Activated naive CD8-positive, alpha-beta T cell treated with anti-CD3 and anti-CD28 coated beads, Interleukin-2, amount 50 U/mL, for 16 hours (primary cell): ENCODE data around the gene SIRT7.
A peak's percentile ranks its signal among the peaks of the same experiment; 100 is the strongest.

Source experiments
- DNase-seq: peaks from one replicate; pipeline ENCODE4 v3.0.0-alpha.2; 2020; ENCODE audit warnings: low read depth, low spot score

Gene SIRT7, protein sequence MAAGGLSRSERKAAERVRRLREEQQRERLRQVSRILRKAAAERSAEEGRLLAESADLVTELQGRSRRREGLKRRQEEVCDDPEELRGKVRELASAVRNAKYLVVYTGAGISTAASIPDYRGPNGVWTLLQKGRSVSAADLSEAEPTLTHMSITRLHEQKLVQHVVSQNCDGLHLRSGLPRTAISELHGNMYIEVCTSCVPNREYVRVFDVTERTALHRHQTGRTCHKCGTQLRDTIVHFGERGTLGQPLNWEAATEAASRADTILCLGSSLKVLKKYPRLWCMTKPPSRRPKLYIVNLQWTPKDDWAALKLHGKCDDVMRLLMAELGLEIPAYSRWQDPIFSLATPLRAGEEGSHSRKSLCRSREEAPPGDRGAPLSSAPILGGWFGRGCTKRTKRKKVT

DNA sequence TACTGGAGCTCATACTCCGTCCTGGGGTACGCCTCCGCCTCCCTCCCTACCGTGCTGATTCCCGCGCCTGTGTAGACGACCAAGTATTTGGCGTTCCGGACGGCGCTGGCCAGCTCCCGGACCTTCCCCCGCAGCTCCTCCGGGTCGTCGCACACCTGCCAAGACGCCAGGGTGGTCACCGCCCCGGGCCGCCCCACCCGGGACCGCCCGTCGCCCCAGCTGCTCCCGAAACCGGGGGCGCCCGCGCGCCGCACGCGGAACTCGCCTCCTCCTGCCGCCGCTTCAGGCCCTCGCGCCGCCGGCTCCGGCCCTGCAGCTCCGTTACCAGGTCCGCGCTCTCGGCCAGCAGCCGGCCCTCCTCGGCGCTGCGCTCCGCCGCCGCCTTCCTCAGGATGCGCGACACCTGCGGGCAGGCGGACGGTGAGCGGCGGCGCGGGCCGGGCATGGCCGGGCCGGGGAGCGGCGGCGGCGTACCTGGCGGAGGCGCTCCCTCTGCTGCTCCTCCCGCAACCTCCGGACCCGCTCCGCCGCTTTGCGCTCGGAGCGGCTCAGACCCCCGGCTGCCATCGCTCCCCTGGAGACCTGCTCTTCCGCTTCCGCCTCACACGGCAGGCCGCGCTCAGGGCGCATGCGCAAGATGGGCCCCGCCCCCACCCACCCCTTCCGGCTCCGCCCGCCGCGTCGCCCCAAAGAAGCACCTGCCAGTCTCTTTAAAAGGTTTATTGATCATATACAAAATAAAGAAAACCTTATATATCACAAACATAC is at the start of gene SIRT7:
Gene SIRT7 (minus strand): TSS at position 612 of the 768 bp plus-strand sequence. CDS start 45 bp downstream, at position 567.
- DNase-seq: peak; percentile 43

DNA sequence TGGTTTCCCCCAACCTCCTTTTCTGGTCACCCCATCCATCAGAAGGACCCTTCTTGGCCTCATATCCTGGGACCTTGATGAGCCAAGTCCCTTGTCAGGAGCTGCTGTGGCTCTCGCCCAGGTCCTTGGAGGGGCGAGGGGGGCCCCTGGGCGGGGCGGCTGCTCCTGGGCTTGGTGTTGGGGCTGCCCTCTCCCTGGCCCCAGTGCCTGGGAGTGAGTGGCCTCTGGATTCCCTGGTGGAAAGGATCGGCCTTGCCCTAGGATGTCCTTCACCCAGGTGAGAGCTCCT is 49.2 kb upstream of the SIRT7 start:
- no peak for DNase-seq

DNA sequence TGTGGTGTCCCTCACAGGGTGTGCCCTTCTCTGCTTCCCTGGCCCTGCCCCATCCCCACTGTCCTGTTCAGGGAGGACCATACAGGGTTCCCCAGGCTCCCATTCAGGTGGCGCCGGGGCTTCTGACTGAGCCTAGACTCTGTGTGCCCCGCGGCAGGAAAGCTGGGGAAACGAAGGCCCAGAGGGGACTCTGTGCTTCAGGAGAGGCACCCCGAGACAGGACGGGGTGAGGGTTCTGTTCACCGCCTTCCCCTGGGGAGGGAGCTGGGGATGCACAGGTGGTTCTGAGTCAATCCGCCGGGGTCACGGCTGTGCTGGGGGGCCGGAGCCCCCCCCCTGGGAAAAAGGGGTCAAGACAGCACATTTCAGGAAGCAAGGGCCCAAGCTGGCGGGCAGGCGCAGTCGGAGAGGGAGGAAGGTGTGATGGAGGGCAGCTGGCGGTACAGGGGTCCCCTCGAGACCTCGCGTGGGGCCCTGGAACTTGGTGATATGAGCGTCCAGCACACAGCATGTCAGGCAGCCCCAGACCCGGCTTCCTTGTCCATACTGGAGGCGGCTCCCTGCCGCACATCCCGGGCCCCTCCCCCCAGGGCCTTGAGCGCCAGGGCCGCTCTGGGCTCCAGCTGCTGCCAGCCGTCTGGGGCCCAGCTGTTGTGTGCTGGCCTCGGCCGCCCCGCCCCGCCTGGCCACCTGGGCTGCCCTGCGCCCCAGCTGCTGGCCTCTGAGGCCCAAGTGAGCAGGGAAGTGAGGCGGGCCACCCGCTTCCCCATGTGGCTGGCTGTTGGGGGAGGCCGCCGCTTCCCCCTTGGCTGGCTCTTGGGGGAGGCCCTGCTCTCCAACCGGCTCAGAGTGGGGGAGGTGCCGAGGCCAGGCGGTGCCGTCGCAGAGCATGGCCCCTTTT is 48.6 kb upstream of the SIRT7 start:
- DNase-seq: no peak

DNA sequence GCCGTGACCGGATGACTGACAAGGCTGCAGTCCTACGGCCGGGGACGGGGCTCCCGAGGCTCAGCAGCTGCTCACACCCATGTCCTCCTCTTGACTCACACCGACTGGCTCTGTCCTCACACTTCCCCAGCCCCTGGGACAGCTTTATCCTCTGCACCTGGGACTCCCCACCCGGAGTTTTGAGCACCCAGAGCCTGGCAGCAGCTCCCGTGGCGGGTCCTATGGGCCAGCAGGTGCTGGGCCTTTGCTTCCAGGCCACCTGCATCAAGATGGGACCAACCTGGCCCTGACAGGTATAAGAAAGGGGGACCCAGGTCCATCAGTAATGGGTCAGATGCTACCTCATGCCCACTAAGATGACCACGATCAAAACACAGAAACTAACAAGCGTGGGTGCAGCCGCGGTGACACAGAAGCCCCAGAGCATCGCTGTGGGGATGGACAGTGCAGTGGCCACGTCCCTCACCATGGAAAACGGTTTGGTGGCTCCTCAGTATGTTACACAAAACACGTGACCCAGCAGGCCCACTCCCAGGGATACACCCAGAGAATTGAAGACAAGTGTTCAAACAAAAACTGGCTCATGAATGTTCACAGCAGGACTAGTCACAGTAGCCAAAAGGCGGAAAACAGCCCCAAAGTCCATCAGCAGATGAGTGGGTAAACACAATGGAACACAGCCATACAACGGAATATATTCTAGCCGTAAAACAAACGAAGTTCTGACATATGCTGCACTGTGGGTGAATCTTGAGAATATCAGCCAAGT is 46.3 kb upstream of the SIRT7 start:
- no peak for DNase-seq

DNA sequence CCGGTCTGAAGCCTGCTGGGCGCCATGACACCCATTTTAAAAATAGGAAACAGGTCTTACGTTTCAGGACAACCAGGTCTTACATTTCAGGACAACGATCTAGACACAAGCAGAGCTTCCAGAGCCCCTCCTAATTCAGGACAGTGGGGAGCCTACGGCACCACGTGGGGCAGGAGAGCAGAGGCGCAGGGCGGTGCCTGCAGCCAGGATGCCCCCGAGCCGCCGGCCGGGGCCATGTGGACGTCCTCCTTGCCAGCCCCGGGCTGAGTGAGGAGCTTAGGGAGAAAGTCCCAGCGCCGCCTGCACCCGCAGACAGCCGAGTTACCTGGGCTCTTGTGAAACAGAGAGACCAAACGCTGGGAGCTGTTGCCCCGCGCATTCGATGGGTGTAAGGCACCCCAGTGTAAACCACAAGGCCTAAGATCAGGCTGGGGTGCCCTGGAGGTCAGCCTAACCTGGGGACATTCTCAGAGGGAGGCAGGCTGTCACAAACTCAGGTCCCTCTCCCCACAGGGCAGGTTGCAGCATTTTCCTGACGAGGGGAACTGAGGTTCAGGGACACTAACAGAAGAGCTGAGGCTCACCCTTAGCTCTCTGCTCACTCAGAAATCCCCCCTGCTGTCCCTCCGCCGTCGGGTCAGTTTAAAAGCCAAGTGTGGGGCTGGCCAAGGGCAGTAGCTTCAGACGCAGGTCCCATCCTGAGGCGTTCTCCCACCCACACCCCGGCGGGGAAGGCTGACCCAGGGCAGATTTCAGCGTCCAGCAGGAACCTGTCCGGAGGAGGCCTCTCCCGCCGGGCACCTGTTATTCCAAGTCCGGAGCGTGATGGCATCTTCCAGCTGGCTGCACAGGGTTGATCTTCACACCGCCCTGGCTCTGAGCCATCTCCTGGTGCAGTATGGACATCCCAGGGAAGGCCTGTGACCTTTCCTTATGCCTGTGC is 44.8 kb upstream of the SIRT7 start:
- no peak for DNase-seq

DNA sequence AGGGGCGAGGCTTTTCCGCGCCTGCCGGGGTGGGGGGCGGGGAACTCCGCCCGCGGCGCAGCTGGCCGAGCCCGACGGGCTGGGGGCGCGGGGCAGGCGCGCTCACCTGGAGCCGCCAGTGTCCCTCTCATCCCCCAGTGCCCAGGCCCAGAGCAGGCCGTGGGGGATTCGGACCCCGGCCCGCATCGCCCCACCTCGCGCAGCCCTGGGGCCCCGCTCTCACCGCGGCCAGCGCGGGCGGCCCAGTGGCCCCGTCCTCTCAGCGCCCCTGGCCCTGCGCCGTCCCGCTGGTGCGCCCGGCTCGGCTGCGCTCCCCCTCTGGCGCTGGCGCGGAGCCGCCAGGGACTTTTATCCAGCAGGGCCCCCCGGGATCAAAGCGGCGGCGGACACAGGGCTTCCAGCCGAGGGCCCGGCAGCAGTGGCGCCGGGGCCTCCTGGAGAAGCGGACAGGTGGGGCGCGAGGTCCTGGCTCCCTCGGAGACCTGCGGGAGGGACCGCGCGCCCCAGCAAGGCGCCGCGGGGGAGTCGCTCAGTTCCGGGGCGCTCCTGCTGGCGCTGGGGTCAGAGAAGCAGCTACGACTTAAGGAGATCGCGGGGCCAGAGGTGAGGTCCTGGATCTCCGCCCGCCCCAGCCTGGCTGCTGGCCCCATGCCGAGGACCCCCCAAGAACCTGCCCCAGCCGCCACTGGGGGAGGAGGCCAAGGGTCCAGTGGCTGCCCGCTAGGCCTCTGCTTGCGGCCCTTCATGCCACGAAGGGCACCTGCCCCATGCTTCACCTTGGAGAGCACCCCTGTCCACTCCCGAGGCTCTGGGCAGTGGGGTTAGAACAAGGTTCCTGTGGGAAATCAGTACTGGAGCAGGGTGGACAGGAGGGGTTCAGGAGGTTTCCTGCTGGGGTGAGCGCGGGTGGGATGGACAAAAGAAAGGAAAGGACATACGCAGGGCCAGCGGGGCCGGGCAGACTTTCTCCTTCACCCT is 43.8 kb upstream of the SIRT7 start:
- DNase-seq: no peak

DNA sequence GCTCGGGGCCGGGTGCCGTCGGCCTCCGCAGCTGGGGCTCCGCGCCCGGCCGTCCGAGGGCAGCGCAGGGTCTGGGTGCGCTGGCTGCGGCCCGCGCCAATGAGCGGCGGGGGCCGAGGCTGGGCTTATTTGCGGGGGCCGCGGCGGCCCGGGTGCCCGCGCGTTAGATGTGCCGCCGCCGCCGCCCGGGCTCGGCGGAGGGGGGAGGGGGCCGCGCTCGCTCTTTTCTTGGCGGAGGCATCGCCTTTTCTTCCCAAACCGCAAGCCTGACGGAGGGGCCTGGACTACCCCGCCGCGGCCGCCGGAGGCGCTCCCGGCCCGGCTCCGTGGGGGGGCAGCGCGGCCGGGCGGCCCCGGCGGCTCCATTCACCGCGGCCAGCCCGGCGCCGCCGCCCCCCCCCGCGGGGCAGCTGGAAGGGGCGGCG is 43.1 kb upstream of the SIRT7 start, which contains the start of gene NOTUM:
Gene NOTUM (minus strand): TSS at position 101 of the 425 bp plus-strand sequence. CDS start 278 bp downstream, outside the sequence.
- DNase-seq: no peak

DNA sequence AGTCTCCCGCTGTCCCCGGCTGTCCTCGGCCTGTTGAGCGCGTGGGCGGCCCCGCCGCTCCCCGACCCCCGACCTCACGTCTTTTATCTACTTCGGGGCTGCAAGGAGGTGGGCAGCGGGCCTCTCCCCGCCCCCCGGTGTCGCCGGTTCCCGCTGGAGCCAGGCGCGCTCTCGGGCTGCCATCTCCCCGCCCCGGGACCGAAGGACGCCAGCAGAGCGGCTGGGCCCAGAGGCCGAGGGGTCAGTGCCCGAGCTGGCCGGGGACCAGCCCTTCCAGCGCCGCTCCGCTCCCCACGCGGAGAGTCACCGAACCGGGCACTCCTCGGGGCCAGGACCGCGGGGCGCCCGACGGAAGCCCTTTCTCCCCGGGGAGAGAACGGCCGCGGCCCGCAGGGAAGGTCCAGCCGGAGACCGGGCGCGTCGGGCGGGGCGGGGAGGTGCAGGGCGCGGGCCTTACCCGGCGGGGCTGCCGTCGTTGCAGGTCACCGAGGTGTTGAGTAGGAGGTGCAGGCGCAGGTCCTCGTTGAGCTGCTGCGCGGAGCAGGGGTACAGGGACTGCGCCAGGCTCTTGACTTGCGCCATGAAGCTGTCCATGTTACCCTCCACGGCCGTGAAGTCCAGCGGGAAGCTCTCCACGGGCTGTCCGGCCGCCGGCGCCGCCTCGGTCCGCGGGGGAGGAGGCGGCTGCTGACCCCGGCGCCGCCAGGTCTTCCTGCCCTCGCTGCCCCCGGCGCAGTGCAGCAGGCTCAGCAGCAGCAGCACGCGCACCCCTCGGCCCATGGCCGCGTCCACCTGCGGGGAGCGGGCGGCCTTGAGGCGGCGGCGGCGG is 42.4 kb upstream of the SIRT7 start:
- no peak for DNase-seq

DNA sequence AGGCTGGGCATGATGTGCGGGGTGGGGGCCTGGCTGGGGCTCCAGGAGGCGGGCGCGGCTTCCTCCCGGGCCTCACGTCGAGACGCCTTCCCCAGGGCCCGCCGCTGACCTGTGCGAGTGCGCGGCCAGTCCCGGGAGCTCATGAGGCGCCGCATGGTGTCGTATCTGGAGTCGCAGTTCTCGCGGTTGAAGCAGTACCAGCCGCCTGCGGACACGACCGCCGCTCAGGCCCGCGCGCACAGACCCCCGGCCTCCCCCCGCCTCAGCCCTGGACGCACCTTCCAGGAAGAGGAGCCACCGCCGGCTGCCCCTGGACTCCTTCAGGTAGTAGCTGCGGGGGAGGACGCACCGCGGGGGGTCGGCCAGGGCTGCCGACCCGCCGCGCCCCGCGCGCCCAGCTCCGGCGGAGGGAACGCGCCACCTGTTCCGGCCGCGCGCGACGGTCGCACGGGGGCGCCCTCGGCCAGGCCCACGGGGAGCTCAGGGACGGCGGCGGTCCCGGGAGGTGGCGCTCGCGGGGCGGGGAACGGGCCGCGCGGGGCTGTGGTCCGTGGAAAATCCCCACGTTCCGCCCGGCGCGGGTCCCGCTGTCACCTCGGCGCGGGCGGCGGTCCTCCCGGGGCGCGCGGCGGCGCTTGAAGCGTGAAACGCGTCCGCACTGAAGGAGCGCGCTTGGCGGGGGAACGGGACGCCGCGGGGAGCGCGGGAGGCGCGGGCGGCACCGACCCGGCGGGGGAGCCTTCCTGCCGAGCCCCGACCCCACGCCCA is 41.6 kb upstream of the SIRT7 start:
- DNase-seq: peak; percentile 62

DNA sequence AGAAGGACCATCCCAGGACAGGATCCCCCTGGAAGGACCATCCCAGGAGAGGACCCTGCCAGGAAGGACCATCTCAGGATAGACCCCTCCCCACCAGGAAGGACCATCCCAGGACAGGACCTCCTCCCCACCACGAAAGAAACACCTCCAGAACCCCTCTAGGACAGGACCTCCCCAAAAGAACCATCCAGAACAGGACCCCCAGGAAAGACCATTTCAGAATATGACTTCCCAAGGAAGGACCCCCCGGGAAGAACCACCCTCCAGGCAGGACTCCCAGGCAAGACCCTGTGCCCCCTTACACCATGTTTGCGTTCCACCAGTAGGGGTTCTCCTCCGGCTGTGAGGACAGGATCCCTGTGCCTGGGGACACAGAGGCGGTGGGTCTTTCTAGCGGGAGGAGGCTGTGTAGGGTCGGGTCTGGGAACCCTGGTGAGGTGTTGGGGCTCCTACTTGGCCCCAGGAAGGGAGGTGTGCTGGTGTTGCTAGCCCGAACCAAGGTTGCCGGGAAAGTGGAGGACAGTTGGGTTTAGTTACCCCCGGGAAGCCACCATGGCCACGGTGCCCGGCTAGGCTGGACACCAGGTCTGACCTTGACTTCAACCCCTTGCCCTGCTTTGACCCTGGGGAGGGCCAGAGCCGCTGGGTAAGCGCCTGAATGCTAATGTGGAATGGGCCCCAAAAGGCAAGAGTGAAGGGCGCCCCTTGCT is 40.8 kb upstream of the SIRT7 start:
- DNase-seq: no peak

DNA sequence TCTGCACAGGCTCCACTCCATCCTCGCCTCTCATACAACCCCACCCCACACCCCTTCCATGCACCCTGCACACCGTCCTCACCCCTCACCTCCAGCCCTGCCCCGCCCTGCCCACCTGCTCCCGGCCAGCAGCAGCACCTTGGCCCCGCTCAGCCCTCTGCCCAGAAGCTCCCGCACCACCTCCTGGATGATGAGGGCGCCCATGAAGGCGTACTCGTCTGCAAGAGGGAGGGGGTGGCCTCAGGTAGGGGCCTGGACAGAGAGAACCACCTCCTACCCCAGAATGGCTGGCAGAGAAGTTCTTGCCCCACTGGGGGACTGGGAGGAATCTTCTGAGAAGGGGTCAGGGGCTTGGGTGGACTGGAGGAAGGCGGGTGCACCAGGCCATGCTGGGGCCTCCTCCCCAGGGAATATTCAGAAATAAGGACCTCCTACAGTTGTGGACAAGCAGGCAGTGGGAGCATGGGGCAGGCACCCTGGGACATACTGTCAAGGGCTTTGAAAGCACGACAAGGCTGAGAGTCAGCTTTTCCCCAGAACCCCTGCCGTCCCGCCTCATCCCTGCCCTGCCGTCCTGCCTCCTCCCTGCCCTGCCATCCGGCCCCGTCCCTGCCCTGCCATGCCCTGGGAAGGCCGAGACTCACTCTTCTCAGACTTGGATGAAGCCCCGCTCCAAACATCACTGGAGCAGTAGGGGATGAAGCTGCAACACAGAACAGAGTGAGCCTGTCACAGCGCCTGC is 39.9 kb upstream of the SIRT7 start:
- DNase-seq: no peak

DNA sequence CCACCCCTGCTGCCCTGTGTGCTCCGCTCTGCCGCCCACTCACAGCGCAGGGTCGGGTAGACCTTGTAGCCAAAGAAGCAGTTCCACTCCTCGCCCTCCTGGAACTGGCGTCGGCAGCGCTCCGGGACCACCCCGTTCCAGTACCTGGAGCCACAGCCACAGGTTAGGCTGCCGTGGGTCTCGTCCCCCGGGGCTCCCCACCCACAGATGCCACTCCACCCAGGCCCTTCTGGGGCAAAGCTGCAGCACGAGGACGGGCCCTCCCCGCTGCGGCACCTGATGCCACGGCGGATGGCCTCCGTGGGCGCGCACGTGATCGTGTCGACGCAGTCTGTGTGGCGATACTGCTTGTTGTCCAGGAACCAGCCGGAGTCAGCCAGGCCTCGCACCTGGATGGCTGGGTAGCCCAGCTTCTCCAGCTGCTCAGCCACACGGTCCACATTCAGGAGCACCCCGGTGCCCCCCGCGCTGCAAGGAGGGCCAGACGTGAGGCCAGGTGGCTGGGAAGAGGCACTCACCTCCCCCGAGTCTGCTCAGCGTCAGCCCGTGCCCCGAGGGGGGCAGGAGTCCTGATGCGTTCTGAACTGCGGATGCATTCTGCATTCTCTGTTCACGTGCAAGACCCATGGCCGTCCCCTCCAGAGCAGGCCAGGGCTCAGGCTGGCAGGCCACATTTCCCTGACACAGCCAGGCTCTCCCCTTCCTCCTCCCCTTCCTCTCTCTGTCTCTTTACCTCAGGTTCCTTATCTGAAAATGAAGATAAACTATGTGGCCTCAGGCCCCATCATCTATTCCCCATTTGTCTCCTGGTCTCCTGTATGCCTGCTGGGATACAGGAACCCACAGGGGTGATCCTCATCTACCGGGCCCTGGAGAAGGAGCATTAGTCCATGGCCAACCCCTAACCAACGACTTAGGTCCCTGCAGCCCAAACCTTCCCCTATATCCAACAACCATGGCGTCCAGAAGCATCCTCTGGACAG is 38.9 kb upstream of the SIRT7 start:
- no peak for DNase-seq

DNA sequence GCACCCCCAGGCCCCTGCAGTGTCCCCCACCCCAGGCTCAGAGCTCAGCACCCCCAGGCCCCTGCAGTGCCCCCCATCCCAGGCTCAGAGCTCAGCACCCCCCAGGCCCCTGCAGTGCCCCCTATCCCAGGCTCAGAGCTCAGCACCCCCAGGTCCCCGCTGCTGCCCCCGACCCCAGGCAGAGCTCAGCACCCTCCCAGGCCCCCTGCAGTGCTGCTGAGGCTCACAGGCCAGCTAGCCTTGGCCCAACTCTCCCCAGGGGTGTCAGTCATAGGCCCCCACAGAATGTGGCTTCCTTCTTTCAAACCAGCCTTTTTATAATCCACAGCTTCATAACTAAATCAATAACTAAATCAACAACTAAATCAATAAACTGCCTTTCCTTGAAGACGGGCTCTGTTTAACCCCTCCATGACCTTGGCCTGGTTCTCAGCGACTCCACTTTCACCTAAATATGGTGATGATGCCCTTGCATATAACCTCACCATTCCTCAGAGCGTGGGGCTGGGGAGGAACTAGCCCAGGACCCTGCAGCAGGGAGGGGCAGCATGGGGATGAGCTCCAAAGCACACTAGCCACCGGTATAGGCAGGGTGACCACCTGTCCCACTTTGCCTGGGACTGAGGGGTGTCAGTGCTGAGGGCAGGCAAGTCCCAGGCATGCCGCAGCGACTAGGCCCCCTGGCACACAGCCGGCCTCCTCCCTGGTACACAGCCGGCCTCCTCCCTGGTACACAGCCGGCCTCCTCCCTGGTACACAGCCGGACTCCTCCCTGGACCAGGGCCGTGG is 38.0 kb upstream of the SIRT7 start:
- DNase-seq: no peak
